ENCODE results near the gene GREM2.

GREM2 gene

DNA sequence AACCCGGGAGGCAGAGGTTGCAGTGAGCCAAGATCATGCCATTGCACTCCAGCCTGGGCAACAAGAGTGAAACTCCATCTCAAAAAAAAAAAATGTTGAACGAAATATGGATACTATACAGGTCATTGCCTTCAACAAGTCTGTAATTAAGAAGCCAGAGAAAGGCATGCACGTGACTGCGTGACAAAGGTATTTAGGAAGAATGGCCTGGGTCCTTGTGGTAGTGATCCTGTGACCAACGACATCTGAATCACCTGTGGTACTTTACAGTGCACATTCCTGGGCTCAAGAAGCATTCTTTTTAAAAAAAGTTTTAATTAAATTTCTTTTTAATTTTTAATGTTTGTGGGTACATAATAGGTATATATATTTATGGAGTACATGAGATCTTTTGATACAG, 115.0 kb downstream of the GREM2 start:
- no peak for DNase-seq

GRCh38 chr1:240496356-240496755, 115.6 kb downstream of the GREM2 start:
- DNase-seq: no peak

DNA sequence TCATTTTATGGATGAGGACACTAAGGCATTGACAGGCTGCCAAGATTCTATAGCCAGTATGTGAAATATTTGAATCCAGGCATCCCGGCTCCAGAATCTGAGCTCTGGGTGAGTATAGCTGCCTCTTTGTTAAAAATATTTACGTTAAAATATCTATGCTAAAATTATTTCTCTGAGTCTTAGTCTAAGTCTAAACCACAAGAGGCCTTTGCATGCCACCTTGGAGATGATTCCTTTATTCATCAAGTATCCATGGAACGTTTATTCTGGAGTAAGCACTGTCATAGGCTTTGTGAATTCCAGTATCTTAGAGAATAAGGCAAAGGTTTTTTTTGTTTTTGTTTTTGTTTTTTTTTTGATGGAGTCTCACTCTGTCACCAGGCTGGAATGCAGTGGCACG, 116.4 kb downstream of the GREM2 start:
- no peak for DNase-seq

DNA sequence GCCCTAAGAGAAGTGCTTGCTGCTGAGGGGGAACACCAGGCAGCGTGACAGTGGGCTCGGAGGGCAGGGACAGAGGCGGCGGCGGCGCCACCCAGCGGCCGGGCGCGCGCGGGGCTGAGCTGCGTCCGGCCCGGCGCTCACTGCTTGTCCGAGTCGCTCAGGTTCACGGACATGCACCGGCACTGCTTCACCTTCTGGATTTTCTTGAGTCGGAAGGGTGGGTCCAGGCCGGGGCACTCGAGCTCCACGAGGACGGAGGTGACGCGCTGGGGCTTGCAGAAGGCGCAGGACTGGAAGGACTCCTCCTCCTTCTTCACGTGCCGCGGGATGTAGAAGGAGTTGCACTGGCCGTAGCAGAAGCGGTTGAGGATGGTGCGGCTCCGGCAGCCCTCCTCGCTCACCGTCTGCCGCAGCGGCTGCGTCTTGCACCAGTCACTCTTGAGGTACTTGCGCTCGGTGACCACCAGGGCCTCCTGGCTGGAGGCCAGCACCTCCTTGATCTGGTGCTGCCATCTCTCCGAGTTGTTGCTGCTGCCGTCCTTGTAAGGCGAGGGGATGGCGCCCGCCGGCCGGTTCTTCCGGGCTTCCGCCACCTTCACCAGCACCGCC, 119.0 kb downstream of the GREM2 start:
- DNase-seq: no peak

DNA sequence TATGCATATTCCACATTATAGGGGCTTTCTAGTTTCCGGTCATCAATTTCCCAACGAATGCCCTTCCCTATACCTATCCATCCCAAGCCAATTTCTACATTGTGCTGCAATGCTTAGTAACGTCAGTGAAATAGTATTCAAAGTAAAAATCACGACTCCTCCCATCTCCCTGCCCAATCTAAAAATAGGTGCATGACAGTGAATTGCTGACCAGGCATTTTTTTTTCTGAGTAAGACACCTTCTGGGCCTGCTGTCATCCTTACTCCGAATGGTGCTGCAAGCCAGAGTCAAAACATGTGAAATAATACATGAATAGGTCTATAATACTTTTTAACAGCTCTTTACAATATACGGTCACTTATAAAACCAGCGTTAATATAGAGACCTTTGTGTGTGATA, 120.2 kb downstream of the GREM2 start:
- DNase-seq: no peak

DNA sequence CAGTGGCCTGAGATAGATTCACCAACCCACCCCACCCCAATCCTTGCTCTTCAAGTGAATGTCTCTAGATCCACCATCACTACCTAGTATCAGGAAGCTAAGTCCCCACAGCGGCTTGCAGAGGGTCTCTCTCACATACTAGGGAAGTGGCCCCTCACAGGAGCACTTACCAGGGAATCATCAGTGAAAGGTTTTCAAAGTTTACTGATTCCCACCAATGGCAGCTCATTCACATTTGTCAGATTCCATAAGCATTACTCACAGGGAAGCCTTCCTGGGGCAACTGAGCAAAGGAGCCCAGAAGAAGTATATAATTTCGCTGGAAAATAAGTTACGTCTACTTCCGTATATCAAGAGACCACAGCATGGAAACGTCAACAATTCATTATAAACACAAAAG, 120.8 kb downstream of the GREM2 start:
- no peak for DNase-seq

DNA sequence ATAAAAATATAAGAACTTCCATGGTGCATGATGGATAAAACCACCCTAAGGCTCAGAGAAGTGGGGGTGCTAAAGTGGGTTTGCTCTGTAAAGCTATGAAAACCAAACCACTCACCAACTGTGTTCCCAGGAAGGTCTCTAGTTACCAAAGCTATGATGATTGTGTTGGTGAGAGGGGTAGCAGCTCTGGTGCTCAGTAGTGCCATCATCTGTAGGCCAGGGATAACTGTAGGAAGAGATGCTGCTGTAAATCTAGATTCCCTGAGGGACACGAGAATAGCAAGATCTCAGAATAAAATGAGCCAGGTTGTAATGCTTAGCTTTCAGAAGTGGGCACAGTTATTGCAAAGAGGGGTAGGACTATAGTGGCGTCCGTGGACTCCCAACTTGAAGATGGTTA, 124.5 kb downstream of the GREM2 start:
- DNase-seq: no peak

DNA sequence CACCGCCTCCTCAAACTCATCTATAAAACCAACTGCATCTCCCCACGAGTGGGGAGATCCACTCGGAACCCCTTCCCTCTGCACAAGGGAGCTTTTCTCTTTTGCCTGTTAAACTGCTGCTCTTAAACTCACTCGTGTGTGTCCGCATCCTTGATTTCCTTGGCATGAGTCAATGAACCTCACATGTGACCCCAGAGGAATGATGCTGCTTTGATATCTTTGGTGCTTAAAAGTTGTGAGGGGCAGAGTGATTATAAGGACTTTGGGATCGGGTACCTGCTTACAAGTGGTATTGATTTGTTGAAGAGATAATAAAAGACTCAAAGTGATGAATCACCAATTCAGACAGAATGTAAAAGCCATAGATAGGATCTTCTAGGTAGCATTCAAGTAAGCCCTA, 125.3 kb downstream of the GREM2 start:
- no peak for DNase-seq

DNA sequence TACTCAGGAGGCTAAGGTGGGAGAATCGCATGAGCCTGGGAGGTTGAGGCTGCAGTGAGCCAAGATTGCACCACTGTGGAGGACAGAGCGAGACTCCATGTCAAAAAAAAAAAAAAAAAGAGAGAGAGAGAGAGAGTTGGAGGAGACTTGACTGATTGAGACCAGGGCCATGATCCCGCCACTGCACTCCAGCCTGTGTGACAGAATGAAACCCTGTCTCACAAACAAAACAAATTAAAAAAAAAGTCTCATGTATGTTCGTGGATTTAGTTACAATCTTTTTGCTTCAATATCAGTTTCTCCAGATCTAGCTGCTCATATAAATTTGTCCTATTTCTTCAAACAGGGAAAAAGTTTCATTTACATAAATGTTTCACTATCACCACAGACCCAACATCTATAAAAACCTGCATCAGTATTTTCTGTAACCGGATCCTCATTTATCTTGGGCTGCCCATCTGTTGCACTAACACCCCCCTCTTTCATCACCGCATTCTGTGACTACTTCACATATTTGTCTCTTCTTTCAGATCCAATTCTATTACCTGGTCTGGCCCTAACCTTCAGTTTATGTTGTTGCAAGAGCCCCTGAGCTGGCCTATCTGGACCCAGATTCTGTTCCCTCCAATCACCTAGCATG, 127.0 kb downstream of the GREM2 start:
- DNase-seq: no peak

DNA sequence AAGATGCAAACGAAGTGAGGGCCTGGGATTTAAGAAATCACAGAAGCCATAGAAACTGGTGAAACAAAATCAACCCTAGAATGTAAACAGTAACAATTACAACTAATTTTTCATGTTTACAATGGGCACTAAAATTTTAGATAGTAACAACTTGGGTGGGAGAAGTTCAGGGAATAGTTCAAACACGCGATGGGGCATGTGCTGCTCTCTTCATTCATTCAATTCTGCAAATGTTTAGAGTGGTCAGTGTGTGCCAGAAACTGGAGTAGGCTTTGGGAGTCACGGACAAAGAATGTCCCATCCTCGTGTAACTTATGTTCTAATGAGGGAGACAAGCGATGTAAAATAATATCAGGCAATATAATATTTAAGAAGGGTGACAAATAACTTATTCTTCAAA, 133.4 kb downstream of the GREM2 start:
- no peak for DNase-seq

- DNase-seq: no peak
These were observed 136.1 kb downstream of the GREM2 start for GRCh38 chr1:240475832-240476231.

GRCh38 chr1:240474133-240474614, 137.8 kb downstream of the GREM2 start:
- peak; percentile 3 to 4 for DNase-seq

GRCh38 chr1:240468656-240469055, 143.3 kb downstream of the GREM2 start:
- DNase-seq: no peak

DNA sequence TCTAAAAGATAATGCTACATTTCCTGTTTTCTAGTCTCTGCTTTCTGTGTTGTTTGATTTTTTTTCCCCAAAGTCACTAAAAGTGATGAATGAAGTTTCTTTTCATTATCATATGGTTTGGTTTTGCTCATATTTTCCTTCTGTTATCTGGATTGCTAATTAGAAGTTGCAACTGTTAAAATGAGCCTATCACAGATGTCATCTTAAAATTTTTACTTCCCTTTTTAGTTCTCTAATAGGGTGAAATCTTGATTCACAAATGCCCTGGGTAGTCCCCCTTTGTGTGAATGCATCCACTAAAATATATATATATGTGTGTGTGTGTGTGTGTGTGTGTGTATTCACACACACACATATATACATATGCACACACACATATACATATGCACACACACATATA, 144.1 kb downstream of the GREM2 start:
- no peak for DNase-seq

DNA sequence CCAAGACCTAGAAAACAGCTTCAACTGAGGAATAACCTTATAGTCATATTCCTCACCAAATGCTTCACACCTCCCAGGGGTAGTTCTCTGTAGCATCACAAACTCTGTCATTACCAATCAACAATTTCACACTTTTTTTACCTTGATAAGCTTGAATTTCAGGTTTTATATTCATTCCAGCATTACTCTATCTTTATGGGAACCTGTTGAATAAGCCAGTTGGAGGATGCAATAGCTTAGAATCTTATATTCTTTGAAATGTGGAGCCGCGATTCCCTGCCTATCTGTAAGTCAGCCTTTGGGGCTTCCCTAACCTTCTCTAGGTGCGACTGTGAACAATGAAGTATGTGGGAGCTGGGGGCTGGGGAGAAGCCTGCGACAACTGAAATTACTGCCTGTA, 145.4 kb downstream of the GREM2 start:
- no peak for DNase-seq

- no peak for DNase-seq
These were observed 146.4 kb downstream of the GREM2 start for GRCh38 chr1:240465531-240465940.

GRCh38 chr1:240464099-240464498, 147.9 kb downstream of the GREM2 start:
- DNase-seq: no peak

DNA sequence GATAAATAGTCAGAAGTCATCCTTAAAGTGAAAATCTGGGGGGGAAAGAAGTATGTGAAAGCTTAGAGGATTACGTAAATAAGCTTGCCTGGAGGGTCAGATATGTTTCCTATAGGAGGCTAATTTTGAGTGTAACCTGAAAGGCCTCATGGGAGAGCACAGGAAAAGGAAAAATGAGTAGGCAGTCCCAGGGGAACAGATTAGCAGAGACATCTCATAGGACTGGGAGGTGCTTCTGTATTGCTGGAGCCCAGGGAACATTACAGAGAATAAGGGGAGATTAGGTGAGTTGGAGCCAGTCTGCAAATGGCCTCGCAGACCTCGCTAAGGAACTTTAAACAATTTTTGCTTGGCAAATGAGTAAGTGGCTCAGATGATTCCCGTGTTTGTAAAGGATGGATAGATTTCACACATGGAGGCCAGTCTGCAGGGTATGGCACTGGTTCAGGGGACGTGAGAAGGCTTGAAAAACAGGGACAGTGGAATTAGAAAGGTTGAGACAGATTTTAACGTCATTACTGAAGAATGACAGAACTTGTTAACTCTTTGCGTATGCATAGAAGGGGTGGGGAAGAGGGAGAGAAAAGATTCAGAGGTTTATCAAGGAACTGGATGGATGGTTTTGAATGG, 149.1 kb downstream of the GREM2 start:
- DNase-seq: no peak

DNA sequence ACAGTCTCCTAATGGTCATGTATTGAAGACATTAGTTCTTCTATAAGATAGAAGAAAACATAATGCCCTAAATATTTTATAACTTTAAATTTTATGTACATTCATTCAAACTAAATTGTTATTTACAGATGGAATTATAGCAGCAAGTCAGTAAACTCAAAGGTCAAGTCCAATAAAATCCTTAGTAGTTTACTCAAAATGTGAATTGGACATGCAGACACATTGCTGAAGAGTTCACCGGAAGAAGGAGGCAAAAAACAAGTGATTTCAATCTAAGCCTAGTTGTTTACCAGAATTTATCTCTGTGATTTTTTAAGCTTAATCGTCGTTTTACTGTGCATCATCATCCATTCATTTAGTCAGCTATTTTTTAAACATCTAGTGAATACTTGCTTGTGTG, 149.7 kb downstream of the GREM2 start:
- no peak for DNase-seq

- no peak for DNase-seq
These were observed 154.8 kb downstream of the GREM2 start for GRCh38 chr1:240457203-240457602.

DNA sequence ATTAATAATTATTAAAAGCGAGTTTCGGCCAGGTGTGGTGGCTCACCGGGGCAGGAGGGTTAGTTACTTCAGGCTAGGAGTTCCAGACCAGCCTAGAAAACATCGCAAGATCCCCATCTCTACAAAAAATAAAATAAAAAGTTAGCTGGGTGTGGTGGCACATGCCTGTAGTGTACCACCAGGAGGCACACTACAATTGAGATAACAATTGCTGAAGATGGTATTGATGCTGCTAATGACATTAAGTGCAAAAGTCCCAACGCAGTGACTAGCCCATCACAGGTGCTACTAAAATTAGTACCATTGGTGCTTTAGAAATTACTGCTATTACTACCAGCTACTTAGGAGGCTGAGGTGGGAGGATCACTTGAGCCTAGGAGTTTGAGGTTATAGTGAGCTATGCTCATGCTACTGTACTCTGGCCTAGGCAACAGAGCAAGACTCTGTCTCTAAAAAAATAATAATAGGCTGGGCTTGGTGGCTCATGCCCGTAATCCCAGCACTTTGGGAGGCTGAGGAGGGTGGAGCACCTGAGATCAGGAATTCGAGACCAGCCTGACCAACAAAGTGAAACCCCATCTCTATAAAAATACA, 156.6 kb downstream of the GREM2 start:
- no peak for DNase-seq

- no peak for DNase-seq
These were observed 166.6 kb downstream of the GREM2 start for GRCh38 chr1:240445369-240445768.

- no peak for DNase-seq
These were observed 170.3 kb downstream of the GREM2 start for GRCh38 chr1:240441669-240442068.
